ENCODE data around the gene RNF217. TPM values are rescaled to one million over a fixed set of nuclear protein-coding genes. Genes with fewer than 3 reads are reported as not detected.
A peak's percentile ranks its signal among the peaks of the same experiment; 100 is the strongest.

RNF217 gene
- total RNA-seq, 4 donors from 2014 or later: 6.0 to 24.3 (median 16.0) TPM

GRCh38 chr6:124958149-124958548 lies 4.1 kb upstream of the RNF217 start:
- no peaks in the 10 kb centered on the region for H3K27me3 ChIP-seq
- TF ChIP-seq CTCF (IDR thresholded peaks at IDR 0.05): no peak
- TF ChIP-seq EP300 (IDR thresholded peaks at IDR 0.05; ENCODE audit: low read depth): no peak
- no peak for TF ChIP-seq POLR2AphosphoS5 (IDR thresholded peaks at IDR 0.05)
- no peak for TF ChIP-seq POLR2A (IDR thresholded peaks at IDR 0.05)
- no peaks in the 10 kb centered on the region for H3K36me3 ChIP-seq
- H3K27ac ChIP-seq: no peak overlapping the region
- in situ Hi-C loops (cut with MboI; ENCODE audit: low pct_ligation_motif_present in 1 of 4, low pct_unique_long_range_greater_than_20kb in 1 of 4, low sequenced_read_pairs in 3 of 4) (no loop called here), intact Hi-C loops (cut with DNase I; ENCODE audit: low total_unique reads) (no loop called here)
- no peaks in the 10 kb centered on the region for H3K9me3 ChIP-seq
- no peak overlapping the region for H3K4me3 ChIP-seq
- H3K4me1 ChIP-seq: peaks cover 0 to 7% (median 3%) of the 10 kb centered on the region in 4 donors
- no peak for DNase-seq

- no peak for TF ChIP-seq EP300 (IDR thresholded peaks at IDR 0.05; ENCODE audit: low read depth)
- TF ChIP-seq POLR2AphosphoS5 (IDR thresholded peaks at IDR 0.05): no peak
- TF ChIP-seq POLR2A (IDR thresholded peaks at IDR 0.05): no peak
- TF ChIP-seq CTCF (IDR thresholded peaks at IDR 0.05): no peak
- intact Hi-C loops (cut with DNase I; ENCODE audit: low total_unique reads): no loop called here
- no peaks in the 10 kb centered on the region for H3K27me3 ChIP-seq
- H3K4me1 ChIP-seq: peaks cover 0 to 10% (median 6%) of the 10 kb centered on the region in 4 donors
- DNase-seq: no peak
- no peak overlapping the region for H3K27ac ChIP-seq
- in situ Hi-C loops (cut with MboI; ENCODE audit: low pct_ligation_motif_present in 1 of 4, low pct_unique_long_range_greater_than_20kb in 1 of 4, low sequenced_read_pairs in 3 of 4): no loop called here
- H3K4me3 ChIP-seq: no peak overlapping the region
- 63 to 86% methylated on average over 1 of the region's 1 CpG for WGBS, 2 donors (ENCODE audit: low coverage in 1 of 2)
- H3K36me3 ChIP-seq: no peaks in the 10 kb centered on the region
- H3K9me3 ChIP-seq: no peaks in the 10 kb centered on the region
These were observed 3.4 kb upstream of the RNF217 start for GRCh38 chr6:124958759-124959354.

GRCh38 chr6:124960757-124961463 lies 1.3 kb upstream of the RNF217 start:
- peak overlapping the region in 3 of 4 donors; percentile 87 to 96 (median 90) for H3K4me3 ChIP-seq
- no peak for DNase-seq
- 62 to 67% methylated on average over 4 of the region's 4 CpGs for WGBS, 2 donors (ENCODE audit: low coverage in 1 of 2)
- H3K9me3 ChIP-seq: no peaks in the 10 kb centered on the region
- in situ Hi-C loops (cut with MboI; ENCODE audit: low pct_ligation_motif_present in 1 of 4, low pct_unique_long_range_greater_than_20kb in 1 of 4, low sequenced_read_pairs in 3 of 4) (no loop called here), intact Hi-C loops (cut with DNase I; ENCODE audit: low total_unique reads) (loop anchor here (5.0 kb wide), 1 partner anchor 136 kb away; no protein-coding TSS in a partner anchor)
- H3K27ac ChIP-seq: peak overlapping the region; percentile 92 to 96 (median 94)
- H3K4me1 ChIP-seq: peaks cover 0 to 31% (median 15%) of the 10 kb centered on the region in 4 donors
- TF ChIP-seq POLR2AphosphoS5 (IDR thresholded peaks at IDR 0.05) (no peak), CTCF (IDR thresholded peaks at IDR 0.05) (no peak), EP300 (IDR thresholded peaks at IDR 0.05; ENCODE audit: low read depth) (no peak), POLR2A (IDR thresholded peaks at IDR 0.05) (no peak)
- no peaks in the 10 kb centered on the region for H3K36me3 ChIP-seq
- H3K27me3 ChIP-seq: no peaks in the 10 kb centered on the region

- peaks cover 0 to 35% (median 15%) of the 10 kb centered on the region in 4 donors for H3K4me1 ChIP-seq
- DNase-seq: no peak
- intact Hi-C loops (cut with DNase I; ENCODE audit: low total_unique reads): loop anchor here (5.0 kb wide), 1 partner anchor 136 kb away; no protein-coding TSS in a partner anchor
- no peaks in the 10 kb centered on the region for H3K27me3 ChIP-seq
- 0 to 8% methylated on average over 6 of the region's 6 CpGs for WGBS, 2 donors (ENCODE audit: low coverage in 1 of 2)
- TF ChIP-seq POLR2A (IDR thresholded peaks at IDR 0.05): no peak
- TF ChIP-seq POLR2AphosphoS5 (IDR thresholded peaks at IDR 0.05): no peak
- TF ChIP-seq EP300 (IDR thresholded peaks at IDR 0.05; ENCODE audit: low read depth): no peak
- TF ChIP-seq CTCF (IDR thresholded peaks at IDR 0.05): no peak
- peak overlapping the region; percentile 87 to 96 (median 88) for H3K4me3 ChIP-seq
- in situ Hi-C loops (cut with MboI; ENCODE audit: low pct_ligation_motif_present in 1 of 4, low pct_unique_long_range_greater_than_20kb in 1 of 4, low sequenced_read_pairs in 3 of 4): no loop called here
- peak overlapping the region; percentile 92 to 96 (median 94) for H3K27ac ChIP-seq
- no peaks in the 10 kb centered on the region for H3K36me3 ChIP-seq
- H3K9me3 ChIP-seq: no peaks in the 10 kb centered on the region
These were observed 817 bp upstream of the RNF217 start for GRCh38 chr6:124961464-124961776.

Data from transverse colon (tissue), 4 donors.